ENCODE data around the gene TCL1A. TPM values are rescaled to one million over a fixed set of nuclear protein-coding genes. Genes with fewer than 3 reads are reported as not detected.

Gene TCL1A
- total and polyA plus RNA-seq, 9 of the 15 experiments (the other 6 are each of a cell fraction or from before 2014, with no cell fraction given), result 0.10 to 0.11 TPM; not detected in 7

DNA sequence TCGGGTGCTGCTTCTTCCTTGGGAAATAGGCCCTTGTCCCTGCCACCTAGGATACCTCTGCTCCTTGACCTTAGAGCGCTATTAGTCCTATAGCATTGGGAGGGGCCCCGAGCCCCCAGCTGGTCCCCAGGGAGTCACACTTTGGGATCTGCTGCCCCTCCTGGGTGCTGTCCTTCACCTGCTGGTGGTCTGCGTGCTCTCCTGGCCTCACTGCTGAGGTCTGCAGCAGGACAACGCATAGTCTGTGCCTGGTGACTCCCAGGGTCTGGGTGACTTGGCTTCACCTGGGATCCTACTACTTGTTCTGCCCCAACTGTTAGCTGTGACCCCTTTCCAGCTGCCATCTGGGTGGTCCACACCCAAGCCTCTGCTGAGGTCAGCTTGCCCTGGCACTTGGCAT, 18.9 kb downstream of the TCL1A start (continued):
- TF ChIP-seq NR4A1 (CRISPR knock-in tag; IDR thresholded peaks at IDR 0.05), result no peak
- TF ChIP-seq NR4A1 (tag; IDR thresholded peaks at IDR 0.05), result no peak

DNA sequence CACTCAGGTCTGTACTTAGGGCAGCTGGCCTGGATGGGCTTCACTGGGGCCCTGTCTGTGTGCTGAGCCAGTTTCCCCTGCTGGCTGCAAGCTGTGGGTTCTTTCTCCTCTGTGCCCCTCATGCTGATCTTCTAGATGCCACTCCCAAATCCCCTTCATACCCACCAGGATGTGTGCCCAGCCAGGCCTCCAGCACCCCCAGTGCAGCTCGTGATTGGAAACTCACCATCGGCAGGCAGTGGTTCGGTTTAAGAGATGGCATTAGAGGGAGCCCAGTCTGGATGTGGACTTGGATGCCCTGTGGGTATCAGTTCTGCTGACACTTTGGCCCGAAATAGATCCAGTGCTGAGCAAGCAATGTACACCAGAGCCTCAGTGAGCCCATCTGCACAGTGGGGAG, 21.8 kb downstream of the TCL1A start:
- no peak overlapping the region for H2AFZ ChIP-seq (ENCODE audit: low read depth, low read length)
- in situ Hi-C loops (cut with MboI) (no loop called here), intact Hi-C loops (cut with micrococcal nuclease) (no loop called here)
- H3K27ac ChIP-seq (ENCODE audit: extremely low read depth, low read depth, low read length), result no peak overlapping the region
- TF ChIP-seq, protein P1, sequence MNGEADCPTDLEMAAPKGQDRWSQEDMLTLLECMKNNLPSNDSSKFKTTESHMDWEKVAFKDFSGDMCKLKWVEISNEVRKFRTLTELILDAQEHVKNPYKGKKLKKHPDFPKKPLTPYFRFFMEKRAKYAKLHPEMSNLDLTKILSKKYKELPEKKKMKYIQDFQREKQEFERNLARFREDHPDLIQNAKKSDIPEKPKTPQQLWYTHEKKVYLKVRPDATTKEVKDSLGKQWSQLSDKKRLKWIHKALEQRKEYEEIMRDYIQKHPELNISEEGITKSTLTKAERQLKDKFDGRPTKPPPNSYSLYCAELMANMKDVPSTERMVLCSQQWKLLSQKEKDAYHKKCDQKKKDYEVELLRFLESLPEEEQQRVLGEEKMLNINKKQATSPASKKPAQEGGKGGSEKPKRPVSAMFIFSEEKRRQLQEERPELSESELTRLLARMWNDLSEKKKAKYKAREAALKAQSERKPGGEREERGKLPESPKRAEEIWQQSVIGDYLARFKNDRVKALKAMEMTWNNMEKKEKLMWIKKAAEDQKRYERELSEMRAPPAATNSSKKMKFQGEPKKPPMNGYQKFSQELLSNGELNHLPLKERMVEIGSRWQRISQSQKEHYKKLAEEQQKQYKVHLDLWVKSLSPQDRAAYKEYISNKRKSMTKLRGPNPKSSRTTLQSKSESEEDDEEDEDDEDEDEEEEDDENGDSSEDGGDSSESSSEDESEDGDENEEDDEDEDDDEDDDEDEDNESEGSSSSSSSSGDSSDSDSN (IDR thresholded peaks at IDR 0.05; ENCODE audit: borderline replicate concordance in 1 of 2, low read depth in 2 of 2, low read length in 2 of 2), result no peak
- TF ChIP-seq HNRNPK (IDR thresholded peaks at IDR 0.05; ENCODE audit: low read depth, low read length, poor library complexity, severe bottlenecking), result no peak
- TF ChIP-seq BRF1 (IDR thresholded peaks at IDR 0.05; ENCODE audit: borderline replicate concordance, extremely low read depth, insufficient read length), result no peak
- no peak for TF ChIP-seq SAFB (IDR thresholded peaks at IDR 0.05; ENCODE audit: borderline replicate concordance, low read depth, low read length)
- no peak for TF ChIP-seq ZNF668 (CRISPR knock-in tag; IDR thresholded peaks at IDR 0.05)
- TF ChIP-seq BRD4 (IDR thresholded peaks at IDR 0.05), result no peak
- no peak for TF ChIP-seq FOXK1 (CRISPR knock-in tag; IDR thresholded peaks at IDR 0.05; ENCODE audit: borderline replicate concordance)
- no peak for TF ChIP-seq FOXA3 (CRISPR knock-in tag; conservative IDR thresholded peaks at IDR 0.05 in 1 of 2, IDR thresholded peaks at IDR 0.05 in 1 of 2)
- WGBS (ENCODE audit: insufficient coverage, low coverage, missing lambda C conversion rate), result 0% methylated on average over 4 of the region's 4 CpGs
- H3K9me1 ChIP-seq (ENCODE audit: control insufficient read depth, insufficient read depth, low read length), result no peaks in the 10 kb centered on the region
- no peak overlapping the region for H3K9ac ChIP-seq (ENCODE audit: insufficient read depth in 1 of 2, low read depth in 2 of 2, low read length in 2 of 2)
- H3K4me3 ChIP-seq, result no peak overlapping the region
- ChIA-PET POLR2A (no interaction called here), CTCF (ENCODE audit: low intra/inter-chr PET ratio) (no interaction called here)
- H3K9me3 ChIP-seq (replicated peaks; ENCODE audit: control insufficient read depth, insufficient read depth, low read depth, low read length), result no peaks in the 10 kb centered on the region
- no peaks in the 10 kb centered on the region for H3K79me2 ChIP-seq (ENCODE audit: control insufficient read depth, insufficient read depth, low read length)
- no TSS peak for BruUV-seq (replicated peaks)
- no peak for ATAC-seq
- peaks cover 0 to 33% of the 10 kb centered on the region in 2 experiments; a peak in 3 of 5 replicates for H3K27me3 ChIP-seq (ENCODE audit: control insufficient read depth in 2 of 2, insufficient read depth in 2 of 2, low read length in 2 of 2)
- H3K4me2 ChIP-seq (ENCODE audit: insufficient read depth, low read length), result no peak overlapping the region
- H3K4me1 ChIP-seq (replicated peaks in 1 of 2; ENCODE audit: control insufficient read depth in 2 of 2, insufficient read depth in 2 of 2, low read length in 2 of 2), result no peaks in the 10 kb centered on the region
- FAIRE-seq, result no peak
- no peak for DNase-seq (ENCODE audit: extremely low read depth in 1 of 4, low spot score in 3 of 4)
- no peaks in the 10 kb centered on the region for H3K36me3 ChIP-seq (ENCODE audit: control insufficient read depth, insufficient read depth, low read length)
- H4K20me1 ChIP-seq (replicated peaks; ENCODE audit: control insufficient read depth, insufficient read depth, low read length), result no peaks in the 10 kb centered on the region
